HG03558 (cell line): Measurements from ENCODE around the gene SLC27A6.

Source experiments
- ATAC-seq: cut with Tn5 transposase; IDR thresholded peaks from one replicate; pipeline ENCODE4 v1.9.1; 2021; ENCODE audit warnings: moderate number of reproducible peaks; ENCODE audit not compliant: unreplicated experiment; ENCODE audit errors: extremely low read depth

Gene SLC27A6

GRCh38 chr5:129053438-129053837 lies 88.2 kb downstream of the SLC27A6 start:
- no peak for ATAC-seq

DNA sequence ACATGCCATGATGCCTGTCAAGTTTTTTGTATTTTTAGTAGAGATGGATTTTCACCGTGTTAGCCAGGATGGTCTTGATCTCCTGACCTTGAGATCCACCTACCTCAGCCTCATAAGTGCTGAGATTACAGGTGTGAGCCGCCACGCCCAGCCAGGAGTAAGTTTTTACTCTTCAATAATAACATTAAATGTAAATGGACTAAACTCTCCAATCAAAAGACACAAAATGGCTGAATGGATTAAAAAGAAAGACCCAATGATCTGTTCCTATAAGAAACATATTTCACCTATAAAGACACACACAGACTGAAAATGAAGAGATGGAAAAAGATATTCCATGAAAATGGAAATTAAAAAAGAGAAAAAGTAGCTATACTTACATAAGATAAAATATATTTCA lies 92.0 kb downstream of the SLC27A6 start:
- ATAC-seq: no peak

DNA sequence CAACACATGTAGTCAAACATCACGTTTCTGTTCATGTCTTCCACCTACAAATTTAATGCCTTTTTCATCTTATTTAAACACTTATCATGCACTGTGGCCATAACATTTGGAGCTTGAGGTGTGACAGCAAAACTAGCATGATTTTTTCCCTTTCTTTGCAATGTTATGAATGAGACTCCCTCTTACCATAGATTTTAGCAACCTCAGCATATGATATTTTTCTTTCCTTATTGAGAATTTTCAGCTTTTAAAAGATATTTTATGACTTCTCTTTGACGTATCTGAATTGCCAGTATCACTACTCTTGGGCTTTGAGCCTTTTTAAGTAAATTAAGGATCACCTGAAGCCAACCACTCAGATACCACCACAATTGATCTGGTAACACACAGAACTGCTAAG lies 96.6 kb downstream of the SLC27A6 start:
- ATAC-seq: no peak

DNA sequence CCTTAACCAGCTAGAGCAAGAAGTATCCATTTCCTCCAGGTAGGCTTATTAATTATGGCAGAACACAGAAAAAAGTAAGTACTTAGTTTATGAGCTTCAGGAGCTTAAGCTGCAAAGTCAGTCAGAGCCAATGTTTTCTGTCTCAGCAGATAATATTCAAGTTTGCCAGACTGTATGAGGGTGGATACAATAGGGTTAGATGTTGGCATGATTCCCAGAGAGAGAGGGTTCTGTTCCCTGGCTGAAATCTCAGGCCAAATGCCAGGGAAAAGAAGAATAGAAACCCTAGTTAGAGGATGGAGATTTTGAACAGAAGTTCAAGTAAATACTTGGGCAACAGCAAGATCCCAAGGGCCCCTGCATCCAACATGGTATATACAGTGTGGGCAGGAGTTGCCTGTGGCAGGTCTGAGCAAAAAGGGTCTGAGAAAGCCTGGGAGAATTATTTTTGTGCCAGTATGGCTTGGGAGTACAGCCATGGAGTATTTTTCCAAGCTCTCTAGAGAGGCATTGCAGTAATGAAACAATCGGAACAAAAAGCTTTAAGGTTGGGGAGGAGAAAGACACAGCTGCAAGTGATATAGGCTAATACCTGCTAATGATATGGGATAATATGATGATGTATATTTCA lies 98.3 kb downstream of the SLC27A6 start:
- no peak for ATAC-seq

DNA sequence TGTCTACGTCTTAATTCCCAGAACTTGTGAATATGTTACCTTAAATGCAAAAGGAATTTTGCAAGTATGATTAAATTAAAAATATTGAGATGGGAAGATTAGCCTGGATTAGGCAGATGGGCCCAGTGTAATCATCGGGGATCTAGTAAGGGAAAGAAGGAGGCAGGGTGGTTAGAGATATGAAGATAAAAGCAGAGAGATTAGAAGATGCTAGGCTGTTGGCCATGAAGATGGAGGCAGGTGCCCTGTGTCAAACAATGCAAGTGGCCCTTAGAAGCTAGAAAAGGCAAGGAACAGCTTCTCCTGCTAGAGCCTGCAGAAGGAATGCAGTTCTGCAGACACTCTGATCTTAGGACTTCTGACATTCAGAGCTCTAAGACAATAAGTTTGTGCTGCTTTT lies 100.4 kb downstream of the SLC27A6 start:
- ATAC-seq: no peak

GRCh38 chr5:129067745-129068144 lies 102.5 kb downstream of the SLC27A6 start:
- no peak for ATAC-seq

DNA sequence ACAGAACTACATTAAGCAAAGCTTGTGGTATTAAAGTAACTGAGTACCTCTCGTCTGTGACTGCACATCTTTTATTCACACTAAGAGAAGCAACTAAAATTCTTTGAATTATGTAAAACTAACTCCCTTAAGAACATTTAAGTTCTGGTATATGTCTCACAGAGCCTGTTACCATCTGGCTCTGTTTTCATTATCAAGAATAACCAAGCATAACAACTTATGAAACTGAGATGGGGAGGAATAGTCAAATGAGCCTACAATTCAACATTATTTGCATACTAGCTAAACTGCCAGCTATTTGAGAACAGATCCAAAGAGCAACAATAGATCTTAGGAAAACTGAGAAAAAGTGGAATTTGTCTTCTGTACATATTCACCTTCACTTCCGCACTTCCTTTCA lies 104.0 kb downstream of the SLC27A6 start:
- ATAC-seq: peak; percentile 63

DNA sequence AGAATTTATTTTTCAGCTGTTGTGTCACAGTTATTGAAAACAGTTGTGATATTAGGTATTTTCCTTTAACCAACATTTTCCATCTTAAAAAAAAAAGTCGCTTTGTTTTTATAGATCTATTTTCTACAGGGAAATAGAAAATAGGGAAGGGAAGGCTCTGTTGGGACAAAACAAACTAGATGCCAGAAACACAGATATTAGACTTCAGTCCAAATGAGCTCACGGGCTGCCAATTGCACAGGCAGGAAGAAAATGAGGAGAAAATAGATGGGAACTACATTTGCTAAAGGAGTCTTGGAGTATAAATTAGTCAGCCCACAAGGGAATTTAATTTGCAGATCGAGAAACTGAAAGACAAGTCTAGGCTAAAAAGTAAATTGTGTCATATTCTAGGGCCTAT lies 107.8 kb downstream of the SLC27A6 start:
- ATAC-seq: no peak

GRCh38 chr5:129074903-129075302 lies 109.6 kb downstream of the SLC27A6 start:
- ATAC-seq: no peak

DNA sequence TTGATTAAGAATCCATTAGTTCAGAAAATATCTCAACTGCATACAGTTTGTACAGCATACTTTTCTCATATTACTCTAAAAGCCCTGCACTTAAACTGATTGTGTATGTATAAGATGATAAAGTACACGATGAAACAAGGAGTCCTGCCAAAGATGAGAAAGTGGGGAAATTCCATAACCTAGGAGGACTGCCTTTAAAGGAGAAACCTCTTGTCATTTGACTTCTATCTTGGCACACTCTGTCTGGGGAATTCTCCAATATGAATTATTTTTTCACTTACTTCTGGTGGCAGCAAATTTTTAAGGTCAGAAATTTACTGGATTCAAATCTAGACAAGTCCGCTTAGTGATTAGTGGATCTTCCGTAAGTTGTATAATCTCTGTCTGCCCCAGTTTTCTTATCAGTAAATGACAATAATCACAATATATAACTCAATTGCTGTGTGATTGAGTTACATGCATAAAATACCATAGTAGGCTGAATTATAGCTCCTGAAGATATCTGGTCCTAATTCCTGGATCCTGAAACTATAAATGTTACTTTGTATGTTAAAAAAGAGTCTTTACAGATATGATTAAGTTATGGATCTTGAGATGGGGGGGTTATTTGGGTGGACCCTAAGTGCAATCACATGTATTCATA lies 112.3 kb downstream of the SLC27A6 start:
- ATAC-seq: no peak

GRCh38 chr5:129078247-129078646 lies 113.0 kb downstream of the SLC27A6 start:
- no peak for ATAC-seq

GRCh38 chr5:129078660-129079059 lies 113.4 kb downstream of the SLC27A6 start:
- ATAC-seq: no peak

DNA sequence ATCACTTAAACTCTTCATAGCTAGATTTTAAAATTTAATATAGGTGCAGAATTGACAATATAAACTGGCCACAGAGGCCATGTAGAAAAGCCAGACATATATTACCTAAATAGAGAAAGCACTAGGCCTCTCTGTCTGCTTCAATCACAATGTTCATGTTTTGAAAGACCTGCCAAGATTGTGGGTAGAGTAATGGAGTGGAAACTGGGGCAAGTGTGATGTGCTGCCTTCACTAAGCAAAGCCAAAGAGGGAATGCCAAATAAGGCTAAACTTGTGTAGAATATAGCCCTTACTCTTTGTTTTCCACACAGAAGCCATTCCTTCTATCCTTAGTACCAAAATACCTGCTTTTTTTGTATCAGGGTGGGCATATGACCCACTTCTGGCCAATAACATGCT lies 114.2 kb downstream of the SLC27A6 start:
- no peak for ATAC-seq

DNA sequence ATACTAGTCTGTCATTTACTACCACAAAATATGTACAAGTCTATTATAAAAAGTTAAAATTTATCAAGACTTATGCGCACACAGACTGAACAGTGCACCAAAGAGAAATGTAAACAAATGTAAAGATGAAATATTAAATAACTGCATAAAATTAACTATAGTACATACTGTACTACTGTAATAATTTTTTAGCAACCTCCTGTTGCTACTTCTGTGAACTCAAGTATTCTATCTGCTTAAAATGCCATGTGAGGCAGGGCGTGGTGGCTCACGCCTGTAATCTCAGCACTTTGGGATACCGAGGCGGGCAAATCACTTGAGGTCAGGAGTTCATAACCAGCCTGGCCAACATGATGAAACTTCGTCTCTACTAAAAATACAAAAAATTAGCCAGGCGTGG lies 115.5 kb downstream of the SLC27A6 start:
- ATAC-seq: no peak

- no peak for ATAC-seq
Measured at GRCh38 chr5:129082225-129083136, 117.2 kb downstream of the SLC27A6 start.
